Neural progenitor cell (in vitro differentiated cells): ENCODE measurements around the gene ACKR2. TPM values are rescaled to one million over a fixed set of nuclear protein-coding genes. Genes with fewer than 3 reads are reported as not detected.

ENCODE experiments used
- DNase-seq: peaks from one replicate; pipeline ENCODE4 v3.0.0-alpha.2; 2016; ENCODE audit warnings: low spot score
- H2AFZ ChIP-seq: fragments of 200-600 bp; sonication (generic); replicated peaks from 2 replicates; pipeline ENCODE4 v1.6.1; 2016; ENCODE audit warnings: antibody characterized with exemption
- H3F3A ChIP-seq: fragments of 200-600 bp; sonication (generic); 2 replicates; pipeline ENCODE4 v1.6.1; 2016; ENCODE audit warnings: antibody characterized with exemption, low read depth
- H3K27ac ChIP-seq: fragments of 200-600 bp; sonication (generic); 2 replicates; pipeline ENCODE4 v1.5.1; 2016; ENCODE audit warnings: mild to moderate bottlenecking
- H3K27me3 ChIP-seq: fragments of 200-600 bp; sonication (generic); 2 replicates; pipeline ENCODE4 v1.6.1; 2016; ENCODE audit warnings: mild to moderate bottlenecking, moderate library complexity
- H3K36me3 ChIP-seq: fragments of 200-600 bp; sonication (generic); 2 replicates; pipeline ENCODE4 v1.5.1; 2016
- H3K4me1 ChIP-seq: fragments of 200-600 bp; sonication (generic); 2 replicates; pipeline ENCODE4 v1.6.1; 2016; ENCODE audit warnings: mixed run types
- H3K4me2 ChIP-seq: fragments of 200-600 bp; sonication (generic); 2 replicates; pipeline ENCODE4 v1.6.1; 2016
- H3K4me3 ChIP-seq: fragments of 200-600 bp; sonication (generic); 2 replicates; pipeline ENCODE4 v1.5.1; 2016
- H3K79me2 ChIP-seq: fragments of 200-600 bp; sonication (generic); 2 replicates; pipeline ENCODE4 v1.6.1; 2016; ENCODE audit warnings: low read depth
- H3K9ac ChIP-seq: fragments of 200-600 bp; sonication (generic); 2 replicates; pipeline ENCODE4 v1.6.1; 2016
- H3K9me3 ChIP-seq: fragments of 200-600 bp; sonication (generic); 2 replicates; pipeline ENCODE4 v1.5.1; 2016; ENCODE audit warnings: low read depth
- H4K20me1 ChIP-seq: fragments of 200-600 bp; sonication (generic); 2 replicates; pipeline ENCODE4 v1.6.1; 2016; ENCODE audit warnings: low read depth
- H3K27ac Mint-ChIP-seq: 3 replicates; pipeline ENCODE4 v1.8.0; 2021; ENCODE audit warnings: mixed read lengths
- H3K27me3 Mint-ChIP-seq: 2 replicates; pipeline ENCODE4 v1.8.0; 2022; ENCODE audit warnings: low read depth, mild to moderate bottlenecking, inconsistent platforms, moderate library complexity, mixed read lengths; ENCODE audit not compliant: insufficient read depth
- H3K36me3 Mint-ChIP-seq: 3 replicates; pipeline ENCODE4 v1.8.0; 2021; ENCODE audit warnings: mixed read lengths
- H3K4me1 Mint-ChIP-seq: 3 replicates; pipeline ENCODE4 v1.8.0; 2021; ENCODE audit warnings: mixed read lengths
- H3K4me3 Mint-ChIP-seq: 3 replicates; pipeline ENCODE4 v1.8.0; 2021; ENCODE audit warnings: mild to moderate bottlenecking, moderate library complexity, mixed read lengths
- H3K9me3 Mint-ChIP-seq: 3 replicates; pipeline ENCODE4 v1.8.0; 2020; ENCODE audit warnings: mixed read lengths
- CTCF ChIP-seq: fragments of 200-600 bp; sonication (generic); IDR thresholded peaks from 2 replicates; pipeline ENCODE4 v1.5.1; 2017; ENCODE audit warnings: antibody characterized with exemption, mild to moderate bottlenecking
- EZH2 ChIP-seq: fragments of 200-600 bp; sonication (generic); IDR thresholded peaks from 2 replicates; pipeline ENCODE4 v1.6.1; 2017; ENCODE audit warnings: antibody characterized with exemption, mild to moderate bottlenecking, moderate library complexity
- EZH2phosphoT487 ChIP-seq: fragments of 200-600 bp; sonication (generic); IDR thresholded peaks from 2 replicates; pipeline ENCODE4 v1.6.1; 2017; ENCODE audit warnings: antibody characterized with exemption
- total RNA-seq: library from RNA; depleted of rRNA; stranded (reverse); fragments of >200 nt; gene quantifications from 2 replicates; pipeline ENCODE4 v1.2.3, GENCODE V29; 2015; ENCODE audit warnings: low replicate concordance

The ACKR2 gene
- total RNA-seq, 1 donor from 2014 or later = not detected

- Histone ChIP-seq H3K4me2 (no peak overlapping the region), H3K9ac (no peak overlapping the region), H3K27ac (no peak overlapping the region), H3K36me3 (no peaks in the 10 kb centered on the region), H3K4me1 (no peaks in the 10 kb centered on the region), H3K79me2 (no peaks in the 10 kb centered on the region), H3F3A (no peaks in the 10 kb centered on the region), H3K9me3 (no peaks in the 10 kb centered on the region), H3K27me3 (no peaks in the 10 kb centered on the region), H2AFZ (no peak overlapping the region), H4K20me1 (no peaks in the 10 kb centered on the region), H3K4me3 (no peak overlapping the region)
- H3K4me1 Mint-ChIP-seq = no peaks in the 10 kb centered on the region
- no peaks in the 10 kb centered on the region for H3K36me3 Mint-ChIP-seq
- H3K4me3 Mint-ChIP-seq = no peak overlapping the region
- no peak overlapping the region for H3K27ac Mint-ChIP-seq
- H3K9me3 Mint-ChIP-seq = peaks cover 3% of the 10 kb centered on the region
- H3K27me3 Mint-ChIP-seq = peaks cover 2% of the 10 kb centered on the region
- TF ChIP-seq EZH2phosphoT487 (no peak), CTCF (no peak), EZH2 (no peak)
- DNase-seq = no peak
These were observed 44.5 kb upstream of the ACKR2 start for GRCh38 chr3:42764561-42765295.

- TF ChIP-seq EZH2phosphoT487 (no peak), CTCF (no peak), EZH2 (no peak)
- H3K27me3 Mint-ChIP-seq = peaks cover 3% of the 10 kb centered on the region
- Histone ChIP-seq H4K20me1 (no peaks in the 10 kb centered on the region), H3K79me2 (no peaks in the 10 kb centered on the region), H3K9me3 (no peaks in the 10 kb centered on the region), H3K4me2 (no peak overlapping the region), H3F3A (peaks cover 15% of the 10 kb centered on the region), H3K9ac (no peak overlapping the region), H3K4me3 (no peak overlapping the region), H3K27me3 (peaks cover 20% of the 10 kb centered on the region), H3K4me1 (no peaks in the 10 kb centered on the region), H2AFZ (no peak overlapping the region), H3K36me3 (no peaks in the 10 kb centered on the region), H3K27ac (no peak overlapping the region)
- no peak for DNase-seq
- H3K4me1 Mint-ChIP-seq = peaks cover 16% of the 10 kb centered on the region
- no peak overlapping the region for H3K4me3 Mint-ChIP-seq
- H3K36me3 Mint-ChIP-seq = no peaks in the 10 kb centered on the region
- peaks cover 5% of the 10 kb centered on the region for H3K9me3 Mint-ChIP-seq
- no peak overlapping the region for H3K27ac Mint-ChIP-seq
These were observed 39.6 kb upstream of the ACKR2 start for GRCh38 chr3:42769477-42770131.

- Mint-ChIP-seq H3K27me3 (peaks cover 2% of the 10 kb centered on the region), H3K4me1 (peaks cover 16% of the 10 kb centered on the region), H3K9me3 (peaks cover 5% of the 10 kb centered on the region), H3K36me3 (peaks cover 2% of the 10 kb centered on the region), H3K27ac (no peak overlapping the region), H3K4me3 (no peak overlapping the region)
- Histone ChIP-seq H3K36me3 (no peaks in the 10 kb centered on the region), H4K20me1 (no peaks in the 10 kb centered on the region), H3K79me2 (no peaks in the 10 kb centered on the region), H3K9me3 (no peaks in the 10 kb centered on the region), H3K27me3 (peaks cover 20% of the 10 kb centered on the region), H3K9ac (no peak overlapping the region), H3K27ac (no peak overlapping the region), H3K4me2 (no peak overlapping the region), H3K4me1 (no peaks in the 10 kb centered on the region), H3F3A (peaks cover 16% of the 10 kb centered on the region), H3K4me3 (no peak overlapping the region), H2AFZ (no peak overlapping the region)
- TF ChIP-seq EZH2 (no peak), EZH2phosphoT487 (no peak), CTCF (no peak)
- no peak for DNase-seq
These were observed 38.0 kb upstream of the ACKR2 start for GRCh38 chr3:42771271-42771670.
